CD4-positive, alpha-beta T cell treated with Interleukin-4 for 4 hours (primary cell): Measurements from ENCODE around the gene BCR.

Experiments
- DNase-seq: peaks from one replicate; pipeline ENCODE4 v3.0.0-alpha.2; 2020

Gene BCR

DNA sequence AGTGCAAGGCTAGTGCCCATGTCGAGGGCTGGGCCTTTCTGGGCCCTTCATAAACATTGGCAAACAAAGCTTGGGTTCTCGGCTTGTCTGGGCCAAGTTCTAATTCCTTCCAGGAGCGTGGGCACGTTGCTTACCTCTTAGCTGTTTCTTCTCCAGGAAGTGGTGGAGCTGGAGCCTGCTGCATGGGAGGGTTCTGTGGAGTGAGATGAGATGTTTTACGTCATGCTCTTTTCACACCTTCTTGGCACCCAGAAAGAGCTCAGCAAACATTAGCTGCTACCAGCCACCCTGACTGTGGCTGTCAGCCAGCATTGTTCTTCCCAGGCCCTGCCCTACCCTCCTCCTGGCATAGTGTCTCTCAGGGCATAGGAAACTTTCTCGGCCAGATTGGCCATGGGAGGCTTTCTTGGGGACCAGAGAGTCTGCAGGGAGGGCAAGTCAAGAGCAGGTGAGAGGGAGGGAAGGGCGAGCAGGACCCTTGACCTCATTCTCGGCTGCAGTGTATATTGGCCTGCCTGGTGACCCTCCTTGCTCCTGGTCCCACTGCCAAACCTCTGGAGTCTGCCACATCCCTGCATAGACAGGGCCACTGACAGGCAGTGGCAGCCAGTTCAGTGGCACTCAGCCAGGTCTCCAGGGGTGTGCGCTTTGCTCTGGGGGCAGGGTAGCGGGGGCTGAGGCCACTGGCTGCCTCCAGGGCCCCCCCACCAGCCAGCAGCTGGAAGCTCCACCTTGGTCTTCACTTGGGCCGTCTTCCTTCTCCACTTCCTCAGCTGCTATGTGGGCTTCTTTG is 98.8 kb downstream of the BCR start:
- peak; percentile 27 for DNase-seq

DNA sequence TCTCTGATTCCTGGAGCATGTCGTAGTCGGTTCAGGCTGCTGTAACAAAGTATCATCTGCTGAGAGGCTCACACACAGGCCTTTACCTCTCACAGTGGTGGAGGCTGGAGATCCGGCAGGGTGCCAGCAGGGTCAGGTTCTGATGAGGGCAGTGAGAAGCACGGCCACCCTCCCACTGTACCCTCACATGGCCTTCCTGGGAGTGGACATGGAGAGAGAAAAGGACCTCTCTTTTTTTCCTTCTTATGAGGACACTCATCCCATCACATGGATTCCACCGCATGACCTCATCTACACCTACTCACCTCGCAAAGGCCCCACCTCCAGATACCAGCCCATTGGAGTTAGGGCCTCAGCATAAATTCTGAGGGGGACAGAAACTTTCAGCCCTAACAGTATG is 99.5 kb downstream of the BCR start:
- no peak for DNase-seq

DNA sequence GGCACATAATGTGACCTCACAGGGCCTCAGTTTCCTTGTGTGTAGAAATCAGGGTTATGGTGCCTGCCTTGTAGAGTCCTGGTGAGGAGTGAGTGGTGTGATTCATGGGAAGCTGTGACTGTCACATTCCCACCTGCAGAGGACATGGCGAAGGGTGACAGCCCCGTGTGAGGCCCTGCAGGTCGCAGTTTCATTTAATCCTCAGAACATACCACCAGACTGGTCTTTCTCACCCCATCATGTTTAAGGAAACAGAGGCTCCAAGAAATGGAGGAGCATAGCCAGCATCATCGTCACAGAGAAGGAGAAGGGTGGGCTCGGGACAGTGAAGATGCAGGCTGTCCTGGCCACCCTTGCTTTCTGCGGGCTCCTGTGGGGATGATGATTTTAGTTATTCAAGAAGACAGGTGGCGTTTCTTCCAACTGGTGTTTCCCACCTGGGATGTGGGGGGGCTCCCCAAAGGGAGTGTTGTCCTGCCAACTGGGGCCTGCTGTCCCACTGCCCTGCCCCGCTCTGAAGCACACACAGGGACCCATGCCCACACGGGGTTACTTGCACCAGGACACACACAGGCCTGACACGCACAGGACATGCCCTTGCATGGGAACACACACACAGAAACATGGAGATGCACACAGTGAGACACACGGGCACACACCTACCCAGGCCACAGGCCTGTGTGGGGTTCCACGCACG is 100.2 kb downstream of the BCR start:
- DNase-seq: no peak

DNA sequence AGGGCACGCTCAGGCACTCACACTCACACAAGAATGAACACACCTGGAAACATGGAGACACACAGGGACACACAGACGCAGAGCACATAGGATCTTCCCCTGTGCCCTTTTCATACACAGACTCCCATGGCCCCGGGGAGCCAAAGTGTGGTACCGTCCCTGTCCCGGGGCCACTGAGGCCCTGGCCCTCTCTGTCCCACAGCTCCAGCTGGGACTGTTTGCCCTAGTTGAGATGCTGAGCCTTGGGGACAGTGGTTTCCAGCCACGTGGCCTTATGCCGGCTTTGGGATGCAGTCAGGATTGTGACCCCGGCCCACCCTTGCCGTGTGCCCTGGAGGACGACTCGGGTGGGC is 100.7 kb downstream of the BCR start:
- DNase-seq: no peak

DNA sequence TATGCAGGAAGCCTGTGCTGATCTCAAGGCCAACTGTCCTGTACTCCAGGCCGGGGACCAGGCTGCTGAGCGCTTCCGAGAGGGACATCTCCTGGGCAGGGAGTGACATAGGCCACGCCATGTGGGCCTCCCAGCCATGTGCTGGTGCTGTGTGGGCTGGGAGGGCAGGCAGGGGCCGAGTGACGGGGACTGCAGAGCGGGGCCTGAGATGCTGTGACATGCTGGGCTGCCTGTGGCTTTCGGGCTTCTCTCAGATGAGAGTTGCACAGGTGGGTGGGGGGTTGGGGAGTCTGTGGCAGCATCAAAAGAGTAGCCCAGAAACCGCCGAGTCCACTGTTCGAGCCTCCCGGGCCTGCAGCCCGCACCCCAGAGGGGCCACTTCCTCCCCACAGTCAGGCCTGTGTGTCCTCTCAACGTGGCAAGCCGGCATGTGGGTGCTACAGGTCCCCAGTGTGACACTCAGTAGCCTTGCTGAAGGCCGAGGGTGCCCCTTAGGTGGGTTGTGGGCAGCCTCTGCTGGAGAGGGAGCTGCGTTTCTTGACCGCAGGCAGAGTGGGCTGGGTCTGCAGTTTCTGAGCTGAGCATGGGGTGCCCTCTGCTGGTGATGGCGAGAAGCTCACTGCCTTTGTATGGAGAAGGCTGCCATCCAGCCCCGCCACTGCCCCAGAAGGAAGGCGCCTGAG is 101.2 kb downstream of the BCR start:
- peak; percentile 73 for DNase-seq

DNA sequence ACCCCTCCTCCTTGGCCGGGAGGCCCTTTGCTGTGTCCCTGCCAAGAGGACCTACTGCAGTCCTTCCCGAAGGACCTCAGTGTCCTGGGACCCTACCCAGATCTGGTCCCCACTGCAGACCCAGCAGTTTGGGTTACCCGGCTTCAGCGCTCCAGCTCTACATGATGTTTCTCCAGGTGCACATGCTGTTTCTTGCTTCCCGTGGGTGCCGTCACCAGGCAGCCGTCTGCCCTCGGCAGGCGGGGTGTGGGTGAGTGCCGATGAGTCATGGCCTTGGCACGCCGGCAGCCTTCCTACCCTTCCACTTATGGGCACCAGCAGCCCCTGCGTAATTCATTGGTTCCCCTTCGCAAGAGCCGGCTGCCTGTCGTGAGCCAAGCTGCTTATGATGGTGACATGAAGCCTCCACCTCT is 101.8 kb downstream of the BCR start:
- no peak for DNase-seq

DNA sequence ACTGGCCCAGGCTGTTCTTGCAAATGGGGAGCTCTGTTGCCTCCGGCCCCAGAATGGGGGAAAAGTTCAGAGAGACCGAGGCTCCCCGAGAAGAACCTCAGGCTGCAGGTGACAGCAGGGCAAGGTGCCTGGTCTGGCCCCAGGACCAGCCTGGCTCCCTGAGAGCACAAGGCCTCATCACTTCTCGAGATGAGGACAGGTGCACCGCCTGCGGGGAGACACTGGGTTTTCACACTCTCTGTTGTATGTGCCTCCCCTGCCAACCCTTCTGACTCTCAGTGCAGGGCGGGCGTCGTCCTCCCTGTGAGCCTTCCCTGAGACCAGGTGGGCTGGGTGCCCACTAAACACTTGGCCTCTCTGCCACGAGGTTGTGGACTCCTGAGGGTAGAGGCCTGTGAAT is 102.2 kb downstream of the BCR start:
- no peak for DNase-seq

DNA sequence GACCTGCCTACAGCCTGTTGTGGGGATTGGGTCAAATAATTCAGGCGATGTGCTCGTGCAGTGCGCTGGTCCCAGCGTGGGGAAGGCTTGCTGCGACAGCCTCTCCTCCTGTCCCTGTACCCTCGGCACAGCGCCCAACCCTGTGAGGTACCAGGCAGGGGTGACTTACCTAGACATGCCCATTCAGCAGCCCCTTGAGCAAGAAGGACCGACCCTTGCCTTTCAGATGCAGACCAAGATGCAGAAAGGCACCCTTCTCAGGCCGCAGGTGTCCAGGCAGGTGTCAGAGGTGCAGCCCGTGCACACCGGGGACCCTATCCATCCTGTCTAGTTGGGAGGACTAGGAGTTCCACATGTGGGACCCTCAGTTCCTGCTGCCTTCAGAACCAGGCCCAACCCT is 102.7 kb downstream of the BCR start:
- DNase-seq: no peak

DNA sequence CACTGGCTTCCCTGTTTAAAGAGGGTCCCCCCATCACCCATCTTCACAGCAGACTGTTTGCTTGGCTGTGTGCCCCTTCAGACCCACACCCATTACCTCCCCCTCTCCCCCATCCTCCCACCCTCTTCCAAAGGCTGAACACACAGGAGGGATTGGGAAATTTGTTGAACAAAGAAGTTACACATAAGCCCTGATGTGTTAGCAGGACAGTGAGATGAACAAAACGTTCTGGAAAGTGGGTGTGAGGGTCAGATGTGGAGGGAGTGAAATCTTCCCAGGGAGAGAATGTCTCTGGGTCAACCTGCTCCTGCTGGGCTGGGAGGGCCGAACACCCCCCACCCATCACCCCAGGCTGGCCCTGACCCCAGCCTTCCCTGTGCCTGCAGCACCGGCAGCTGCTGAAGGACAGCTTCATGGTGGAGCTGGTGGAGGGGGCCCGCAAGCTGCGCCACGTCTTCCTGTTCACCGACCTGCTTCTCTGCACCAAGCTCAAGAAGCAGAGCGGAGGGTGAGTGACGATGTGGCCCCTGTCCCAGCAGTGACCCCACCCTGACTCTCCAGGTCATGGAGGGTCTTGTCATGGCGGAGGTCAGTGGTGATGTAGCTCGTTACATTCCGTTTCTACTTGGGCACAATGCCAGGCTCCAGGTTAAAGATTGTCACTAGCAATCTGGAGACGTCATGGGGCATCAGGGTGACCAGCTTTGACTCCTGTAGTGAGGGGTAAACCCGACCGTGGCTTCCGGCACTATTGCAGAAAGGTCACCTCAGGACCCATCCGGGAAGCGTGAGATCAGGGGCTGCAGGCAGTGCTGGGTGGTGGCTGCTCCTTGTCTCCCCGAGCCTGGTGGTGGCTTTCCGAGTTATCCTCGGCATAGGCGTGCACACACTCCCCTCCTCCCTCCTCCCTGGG is 103.5 kb downstream of the BCR start:
- DNase-seq: no peak

DNA sequence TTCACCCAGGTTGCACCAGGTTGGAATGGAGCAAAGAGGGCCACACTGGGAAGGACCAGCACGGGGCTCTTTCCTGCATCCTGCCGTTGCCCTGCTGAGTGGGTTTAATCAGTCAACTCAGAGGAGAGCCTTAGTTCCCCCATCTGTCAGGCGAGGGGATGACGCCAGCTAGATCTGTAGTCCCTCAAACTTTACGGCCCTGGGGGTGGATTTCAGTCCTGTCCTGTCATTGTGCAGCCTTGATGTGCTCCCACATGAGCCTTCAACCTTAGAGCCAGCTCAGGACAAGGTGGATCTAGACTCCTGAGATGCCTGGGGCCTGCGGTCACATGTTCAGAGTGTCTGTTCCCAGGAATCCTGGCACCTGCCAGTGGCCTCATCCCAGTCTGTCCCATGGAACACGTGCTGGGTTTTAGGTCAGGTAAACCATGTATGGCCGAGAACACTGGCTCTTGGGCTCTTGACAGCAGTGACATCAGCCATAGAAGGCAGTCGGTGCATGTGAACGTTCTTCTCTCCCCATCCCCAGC is 104.3 kb downstream of the BCR start:
- DNase-seq: no peak

DNA sequence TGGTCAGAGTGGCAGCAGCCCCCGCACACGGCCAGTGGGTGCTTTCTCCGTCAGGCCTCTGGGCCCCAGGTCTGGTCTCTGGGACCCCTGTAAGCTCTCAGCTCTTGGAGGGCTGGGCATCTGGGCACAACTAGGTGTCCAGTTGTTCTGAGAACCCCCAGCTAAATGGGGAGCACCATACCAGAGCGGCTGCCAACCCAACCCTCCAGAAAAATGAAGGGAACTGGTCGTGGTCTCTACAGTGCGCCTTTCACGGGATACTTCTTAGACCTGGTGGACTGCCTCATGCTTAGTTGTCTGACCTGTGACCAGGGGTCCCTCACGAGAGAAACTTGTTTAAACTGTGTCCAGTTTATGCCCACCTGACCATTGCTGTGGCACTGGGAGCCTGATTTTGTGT is 104.9 kb downstream of the BCR start:
- DNase-seq: no peak

DNA sequence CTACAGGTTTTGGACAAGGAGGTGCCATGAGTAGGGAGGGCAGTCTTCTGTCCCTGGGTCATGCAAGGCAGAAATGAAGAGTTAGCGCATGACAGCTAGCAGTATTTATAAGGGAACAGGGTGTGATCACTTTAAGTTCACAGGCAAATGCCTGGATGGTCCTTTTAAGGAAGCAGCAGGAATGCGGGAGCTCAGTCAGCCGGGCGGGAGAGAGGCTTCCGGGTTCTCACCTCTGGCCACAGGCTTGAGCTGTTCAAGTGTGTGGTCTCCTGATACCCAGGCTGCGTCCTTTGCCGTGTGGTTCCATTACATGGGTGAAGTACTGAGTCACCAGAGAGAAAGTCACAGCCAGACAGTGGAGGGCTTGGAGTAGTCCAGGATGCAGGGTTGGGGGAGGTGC is 105.4 kb downstream of the BCR start:
- no peak for DNase-seq

DNA sequence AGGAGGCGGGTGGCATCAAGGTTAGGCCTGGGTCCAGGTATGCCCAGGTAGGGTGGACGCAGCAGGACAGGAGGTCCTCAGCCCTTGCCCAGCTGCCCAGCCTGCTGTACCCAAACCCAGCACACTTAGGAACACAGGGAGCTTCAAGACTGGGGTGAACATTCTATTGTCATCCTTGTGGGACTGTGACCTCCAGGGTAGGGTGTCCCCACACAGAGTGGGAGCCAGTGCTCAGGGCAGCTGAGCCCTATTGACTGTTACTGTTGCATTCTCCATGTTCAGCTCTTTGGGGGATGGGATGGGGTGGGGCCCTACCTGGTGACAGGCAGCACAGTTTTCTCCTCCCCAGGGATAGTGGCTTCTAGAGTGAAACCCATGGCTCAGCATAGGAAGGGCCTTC is 106.0 kb downstream of the BCR start:
- DNase-seq: no peak

DNA sequence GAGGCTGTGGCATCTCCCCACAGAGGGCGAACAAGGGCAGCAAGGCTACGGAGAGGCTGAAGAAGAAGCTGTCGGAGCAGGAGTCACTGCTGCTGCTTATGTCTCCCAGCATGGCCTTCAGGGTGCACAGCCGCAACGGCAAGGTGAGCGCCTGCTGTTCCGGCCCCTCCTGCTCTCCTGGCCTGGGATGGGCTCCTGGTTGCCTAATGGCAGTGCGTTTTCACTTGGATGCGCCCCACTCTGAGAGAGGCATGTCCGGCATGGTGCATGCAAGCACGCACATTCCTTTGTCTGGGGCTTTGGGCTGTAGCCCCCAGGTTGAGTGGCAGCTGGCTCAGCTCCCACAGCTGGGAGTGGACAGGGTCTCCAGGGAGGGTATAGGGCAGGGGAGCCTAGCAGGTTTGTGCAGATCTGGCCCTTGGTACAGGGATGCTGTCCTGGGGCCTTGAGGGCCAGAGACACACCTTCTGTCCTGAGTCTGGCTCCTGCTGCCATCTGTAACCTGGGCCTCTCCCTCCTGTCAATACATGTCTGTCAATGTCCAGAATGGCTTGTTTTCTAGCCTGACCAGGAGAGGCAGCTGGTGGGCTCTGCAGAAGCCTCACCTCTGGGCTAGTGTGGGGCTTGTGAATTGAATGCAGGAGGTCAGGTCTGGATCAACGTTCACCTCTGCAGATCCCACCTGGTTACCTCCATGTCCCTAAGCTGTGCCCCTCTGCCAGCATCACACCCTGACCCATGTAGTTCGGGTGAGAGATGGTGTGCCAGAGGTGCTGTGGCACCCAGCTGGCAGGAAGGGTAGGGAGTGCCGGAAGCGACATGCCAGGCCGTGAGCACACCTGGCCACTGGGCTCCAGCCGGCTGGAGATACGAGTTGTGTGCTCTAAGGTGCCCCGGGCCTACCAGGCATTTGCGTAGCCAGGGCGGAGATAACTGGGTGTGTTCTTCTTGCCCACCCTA is 107.1 kb downstream of the BCR start:
- DNase-seq: no peak

DNA sequence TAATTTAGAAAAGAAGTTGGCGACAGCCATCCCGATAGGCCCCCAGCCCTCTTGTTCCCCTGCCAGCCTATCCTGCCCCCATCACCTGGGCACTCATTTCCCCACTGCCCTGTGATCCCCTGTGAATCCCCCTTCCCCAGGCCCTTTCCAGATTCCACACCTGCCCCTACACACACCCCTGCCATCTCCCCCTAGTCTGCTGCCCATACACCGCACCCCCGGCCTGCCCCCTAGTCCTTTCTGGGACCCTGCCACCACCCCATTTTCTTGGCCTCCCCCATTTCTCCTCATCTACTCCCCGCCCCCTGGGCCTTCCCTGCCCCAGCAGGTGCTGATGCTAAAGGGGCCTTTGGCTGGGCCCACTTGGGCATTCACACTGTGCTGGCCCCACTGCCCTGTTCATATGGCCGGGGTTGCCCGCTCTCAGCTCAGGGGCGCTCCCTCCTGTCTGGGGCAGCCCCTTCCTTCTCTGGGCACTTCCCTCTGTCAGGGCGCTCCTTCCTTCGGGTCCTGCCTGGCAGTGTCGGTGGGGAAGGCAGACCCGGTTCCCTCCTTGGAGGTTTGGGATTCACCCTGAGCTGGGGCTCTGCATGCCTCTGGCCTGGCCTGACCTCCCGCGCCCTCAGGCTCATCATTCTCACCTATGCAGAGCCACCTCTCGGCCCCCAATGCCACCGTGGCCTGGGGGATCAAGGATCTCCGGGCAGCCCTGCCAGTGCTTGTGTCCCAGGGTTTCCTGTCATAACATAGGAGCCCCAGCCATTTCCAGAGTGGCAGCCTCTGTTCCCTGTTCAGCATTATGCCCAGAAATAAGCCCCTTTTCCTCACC is 108.2 kb downstream of the BCR start:
- no peak for DNase-seq

DNA sequence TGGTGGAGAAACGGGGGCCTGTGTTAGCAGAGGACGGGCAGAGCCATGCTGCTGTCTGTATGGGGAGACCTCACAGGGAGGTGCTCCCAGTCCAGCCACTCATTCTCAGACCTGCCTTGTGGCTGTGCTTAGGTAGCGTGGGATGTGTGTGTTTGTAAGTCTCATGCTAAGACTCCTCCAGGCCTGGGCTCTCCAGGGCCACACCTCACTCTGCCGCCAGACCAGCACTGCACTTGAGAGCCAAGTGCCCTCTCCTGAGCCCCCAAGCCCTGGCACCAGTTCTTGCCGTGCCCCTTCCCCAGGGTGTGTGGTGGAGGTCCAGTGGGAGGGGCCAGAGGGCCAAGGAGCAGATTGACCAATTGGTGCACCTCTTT is 108.8 kb downstream of the BCR start:
- no peak for DNase-seq

DNA sequence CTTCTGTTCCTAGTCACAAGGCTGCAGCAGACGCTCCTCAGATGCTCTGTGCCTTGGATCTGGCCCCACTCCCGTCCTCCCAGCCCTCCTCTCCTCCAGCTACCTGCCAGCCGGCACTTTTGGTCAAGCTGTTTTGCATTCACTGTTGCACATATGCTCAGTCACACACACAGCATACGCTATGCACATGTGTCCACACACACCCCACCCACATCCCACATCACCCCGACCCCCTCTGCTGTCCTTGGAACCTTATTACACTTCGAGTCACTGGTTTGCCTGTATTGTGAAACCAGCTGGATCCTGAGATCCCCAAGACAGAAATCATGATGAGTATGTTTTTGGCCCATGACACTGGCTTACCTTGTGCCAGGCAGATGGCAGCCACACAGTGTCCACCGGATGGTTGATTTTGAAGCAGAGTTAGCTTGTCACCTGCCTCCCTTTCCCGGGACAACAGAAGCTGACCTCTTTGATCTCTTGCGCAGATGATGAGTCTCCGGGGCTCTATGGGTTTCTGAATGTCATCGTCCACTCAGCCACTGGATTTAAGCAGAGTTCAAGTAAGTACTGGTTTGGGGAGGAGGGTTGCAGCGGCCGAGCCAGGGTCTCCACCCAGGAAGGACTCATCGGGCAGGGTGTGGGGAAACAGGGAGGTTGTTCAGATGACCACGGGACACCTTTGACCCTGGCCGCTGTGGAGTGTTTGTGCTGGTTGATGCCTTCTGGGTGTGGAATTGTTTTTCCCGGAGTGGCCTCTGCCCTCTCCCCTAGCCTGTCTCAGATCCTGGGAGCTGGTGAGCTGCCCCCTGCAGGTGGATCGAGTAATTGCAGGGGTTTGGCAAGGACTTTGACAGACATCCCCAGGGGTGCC is 109.8 kb downstream of the BCR start:
- peak; percentile 47 for DNase-seq

DNA sequence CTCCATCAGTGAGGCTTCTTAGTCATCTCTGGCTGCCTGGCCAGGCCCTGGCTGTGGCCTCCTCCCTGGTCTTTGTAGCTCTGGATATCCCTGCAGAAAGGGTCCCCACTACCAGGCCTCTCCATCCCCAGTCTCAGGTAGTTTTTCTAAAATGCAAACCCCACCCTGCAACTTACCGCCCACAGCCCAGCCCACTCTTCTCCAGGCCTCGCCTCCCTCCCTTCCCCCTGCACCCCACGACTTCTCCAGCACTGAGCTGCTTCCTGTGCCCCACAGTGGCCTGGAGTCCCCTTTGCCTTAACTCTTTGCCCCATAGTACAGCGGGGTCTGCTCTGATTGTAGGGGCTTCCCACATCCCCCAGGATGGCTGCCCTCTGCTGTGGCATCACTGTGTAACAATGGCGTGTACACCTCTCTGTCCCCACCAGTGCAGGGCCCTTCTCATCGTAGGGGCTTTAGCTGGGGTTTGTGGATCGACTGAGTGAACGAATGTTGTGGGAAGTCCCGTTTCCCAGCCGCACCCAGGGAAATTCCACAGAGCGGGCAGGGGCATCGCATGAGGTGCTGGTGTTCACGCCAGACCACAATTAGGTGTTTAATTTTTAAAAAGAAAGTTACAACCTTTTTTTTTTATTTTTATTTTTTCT is 111.6 kb downstream of the BCR start:
- no peak for DNase-seq
